Bronchial epithelial cell (primary cell): Measurements from ENCODE around the gene MKRN1. TPM values are rescaled to one million over a fixed set of nuclear protein-coding genes. Genes with fewer than 3 reads are reported as not detected.

ENCODE experiments used
- DNase-seq: peaks from one replicate; pipeline ENCODE4 v3.0.0-alpha.2; 2010; ENCODE audit warnings: low read depth
- FAIRE-seq: peaks from 2 replicates; lab custom pipeline; 2011; peaks lifted over from hg19 to GRCh38; lab: Jason Lieb, UNC
- H3K27me3 ChIP-seq: 2 replicates; pipeline ENCODE4 v1.5.1; 2011; ENCODE audit warnings: low read length; ENCODE audit not compliant: control insufficient read depth, insufficient read depth
- H3K36me3 ChIP-seq: 2 replicates; pipeline ENCODE4 v1.5.1; 2011; ENCODE audit warnings: low read length; ENCODE audit not compliant: control insufficient read depth, insufficient read depth
- H3K4me3 ChIP-seq: 2 replicates; pipeline ENCODE4 v1.5.1; 2011; ENCODE audit warnings: mild to moderate bottlenecking, low read depth, low read length, control low read depth
- CTCF ChIP-seq: IDR thresholded peaks from 2 replicates; pipeline ENCODE4 v1.5.1; 2011; ENCODE audit warnings: mild to moderate bottlenecking, moderate library complexity, low read length, control low read depth, inconsistent platforms; ENCODE audit not compliant: insufficient read depth, severe bottlenecking
- total RNA-seq: library from RNA; depleted of rRNA; stranded (reverse); fragments of >200 nt; gene quantifications from 2 replicates; pipeline ENCODE4 v1.2.1, GENCODE V29; 2014

Gene MKRN1
- total RNA-seq, 1 donor from 2014 or later, result 99.5 TPM

GRCh38 chr7:140451716-140452115 is 27.6 kb downstream of the MKRN1 start:
- TF ChIP-seq CTCF, result no peak
- Histone ChIP-seq H3K4me3 (no peak overlapping the region), H3K27me3 (no peaks in the 10 kb centered on the region), H3K36me3 (peaks cover 14% of the 10 kb centered on the region)
- DNase-seq (no peak), FAIRE-seq (no peak)

GRCh38 chr7:140448781-140449480 is 30.4 kb downstream of the MKRN1 start:
- Histone ChIP-seq H3K36me3 (peaks cover under 1% of the 10 kb centered on the region), H3K4me3 (no peak overlapping the region), H3K27me3 (no peaks in the 10 kb centered on the region)
- TF ChIP-seq CTCF, result no peak
- FAIRE-seq, result no peak
- DNase-seq, result no peak

- TF ChIP-seq CTCF, result no peak
- Histone ChIP-seq H3K4me3 (no peak overlapping the region), H3K36me3 (no peaks in the 10 kb centered on the region), H3K27me3 (no peaks in the 10 kb centered on the region)
- FAIRE-seq (no peak), DNase-seq (no peak)
These were observed 31.5 kb downstream of the MKRN1 start for GRCh38 chr7:140447841-140448240.

- no peak for TF ChIP-seq CTCF
- H3K36me3 ChIP-seq, result no peaks in the 10 kb centered on the region
- FAIRE-seq (no peak), DNase-seq (no peak)
- no peaks in the 10 kb centered on the region for H3K27me3 ChIP-seq
- H3K4me3 ChIP-seq, result no peak overlapping the region
These were observed 32.8 kb downstream of the MKRN1 start for GRCh38 chr7:140446467-140446866.

- FAIRE-seq, result no peak
These were observed 37.8 kb downstream of the MKRN1 start for GRCh38 chr7:140441519-140441918.

More at GRCh38 chr7:140441519-140441918, 37.8 kb downstream of the MKRN1 start:
- DNase-seq, result no peak
- Histone ChIP-seq H3K4me3 (no peak overlapping the region), H3K27me3 (no peaks in the 10 kb centered on the region), H3K36me3 (no peaks in the 10 kb centered on the region)
- TF ChIP-seq CTCF, result no peak
